Neutrophil (primary cell): Measurements from ENCODE around the gene MLPH.

Source experiments
- H3K27ac ChIP-seq: fragments of 200-600 bp; sonication (generic); 2 replicates; pipeline ENCODE4 v1.5.1; 2016; ENCODE audit warnings: mild to moderate bottlenecking, moderate library complexity
- H3K27me3 ChIP-seq: fragments of 200-600 bp; sonication (generic); 2 replicates; pipeline ENCODE4 v1.6.0; 2016; ENCODE audit warnings: mild to moderate bottlenecking
- H3K36me3 ChIP-seq: fragments of 200-600 bp; sonication (generic); 2 replicates; pipeline ENCODE4 v1.5.1; 2017
- H3K4me1 ChIP-seq, 2 experiments: fragments of 200-600 bp in 1 of 2; sonication (generic) in 1 of 2; 1 replicate in 1 of 2; 2 replicates in 1 of 2; pipeline versions ENCODE4 v1.5.1 to v1.6.1; 2013 to 2016; ENCODE audit warnings: low read depth in 1 of 2, low read length in 1 of 2, mild to moderate bottlenecking in 1 of 2, moderate library complexity in 1 of 2; ENCODE audit not compliant: control insufficient read depth in 1 of 2, insufficient read depth in 1 of 2
- H3K4me3 ChIP-seq, 2 experiments: fragments of 200-600 bp in 1 of 2; sonication (generic) in 1 of 2; 1 replicate in 1 of 2; 2 replicates in 1 of 2; pipeline ENCODE4 v1.5.1; 2013 to 2016; ENCODE audit warnings: low read depth in 1 of 2, low read length in 1 of 2, mild to moderate bottlenecking in 1 of 2, moderate library complexity in 1 of 2
- H3K9me3 ChIP-seq: fragments of 200-600 bp; sonication (generic); 2 replicates; pipeline ENCODE4 v1.5.1; 2016
- TF ChIP-seq, protein P1 (sequence below): fragments of 200-600 bp; sonication (generic); IDR thresholded peaks from 2 replicates; pipeline ENCODE4 v1.5.1; 2016; ENCODE audit warnings: antibody characterized with exemption

Gene MLPH

DNA sequence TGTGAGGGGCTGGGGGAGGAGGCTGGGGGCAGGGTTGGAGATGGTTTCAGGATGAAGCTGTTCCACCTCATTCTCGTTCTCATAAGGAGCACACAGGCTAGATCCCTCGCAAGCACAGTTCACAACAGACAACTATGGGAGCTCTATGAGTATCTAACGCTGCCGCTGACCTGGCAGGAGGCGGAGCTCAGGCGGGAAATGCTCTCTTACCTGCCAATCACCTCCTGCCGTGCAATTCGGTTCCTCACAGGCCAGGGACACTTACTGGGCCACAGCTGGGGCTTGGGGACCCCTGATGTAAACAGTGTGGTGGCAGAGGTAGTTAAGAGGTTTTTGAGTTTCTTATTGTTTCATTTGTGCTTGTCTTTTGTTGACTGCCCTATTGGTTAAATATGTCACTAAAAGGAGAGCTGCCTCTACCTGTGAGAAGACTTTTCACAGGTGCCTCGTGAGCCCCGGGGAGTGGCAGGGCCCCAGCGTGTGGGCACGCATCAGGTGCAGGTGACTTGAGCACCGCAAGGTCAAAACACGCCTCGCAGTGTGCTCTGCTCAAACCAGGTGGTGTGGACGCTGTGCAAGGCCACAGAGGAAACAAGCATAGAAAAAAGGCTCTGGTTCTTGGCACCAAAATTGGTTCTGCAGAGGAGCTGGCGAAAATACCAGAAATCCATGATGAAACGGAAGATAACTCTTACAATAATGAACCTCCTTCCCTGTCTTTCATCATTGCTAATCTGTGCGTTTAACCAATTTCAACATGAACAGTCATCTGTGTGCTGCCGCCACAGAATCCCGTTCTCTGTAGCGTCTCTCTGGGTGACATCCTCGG is 10.2 kb downstream of the MLPH start:
- no peak overlapping the region for H3K4me3 ChIP-seq
- H3K36me3 ChIP-seq: no peaks in the 10 kb centered on the region
- TF ChIP-seq, protein P1, sequence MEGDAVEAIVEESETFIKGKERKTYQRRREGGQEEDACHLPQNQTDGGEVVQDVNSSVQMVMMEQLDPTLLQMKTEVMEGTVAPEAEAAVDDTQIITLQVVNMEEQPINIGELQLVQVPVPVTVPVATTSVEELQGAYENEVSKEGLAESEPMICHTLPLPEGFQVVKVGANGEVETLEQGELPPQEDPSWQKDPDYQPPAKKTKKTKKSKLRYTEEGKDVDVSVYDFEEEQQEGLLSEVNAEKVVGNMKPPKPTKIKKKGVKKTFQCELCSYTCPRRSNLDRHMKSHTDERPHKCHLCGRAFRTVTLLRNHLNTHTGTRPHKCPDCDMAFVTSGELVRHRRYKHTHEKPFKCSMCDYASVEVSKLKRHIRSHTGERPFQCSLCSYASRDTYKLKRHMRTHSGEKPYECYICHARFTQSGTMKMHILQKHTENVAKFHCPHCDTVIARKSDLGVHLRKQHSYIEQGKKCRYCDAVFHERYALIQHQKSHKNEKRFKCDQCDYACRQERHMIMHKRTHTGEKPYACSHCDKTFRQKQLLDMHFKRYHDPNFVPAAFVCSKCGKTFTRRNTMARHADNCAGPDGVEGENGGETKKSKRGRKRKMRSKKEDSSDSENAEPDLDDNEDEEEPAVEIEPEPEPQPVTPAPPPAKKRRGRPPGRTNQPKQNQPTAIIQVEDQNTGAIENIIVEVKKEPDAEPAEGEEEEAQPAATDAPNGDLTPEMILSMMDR: no peak
- no peak overlapping the region for H3K27ac ChIP-seq
- H3K4me1 ChIP-seq: no peaks in the 10 kb centered on the region
- H3K9me3 ChIP-seq: no peaks in the 10 kb centered on the region
- peaks cover 54% of the 10 kb centered on the region for H3K27me3 ChIP-seq

DNA sequence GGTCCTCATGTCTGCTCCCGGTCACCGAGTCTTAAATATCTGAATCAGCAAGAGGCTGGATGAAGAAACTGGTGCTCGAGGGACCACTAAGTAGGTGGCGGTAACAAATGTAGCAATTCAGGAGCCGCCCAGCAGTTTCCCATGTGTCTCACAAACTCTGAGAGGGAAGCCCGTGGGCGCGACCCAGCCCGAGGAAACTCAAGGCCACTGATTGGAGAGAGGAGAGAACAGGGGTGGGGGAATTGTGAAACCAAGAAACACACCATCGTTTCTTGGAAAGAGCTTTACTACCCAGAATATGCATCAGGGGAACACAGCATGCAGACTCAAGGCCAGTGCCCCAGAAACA is 10.8 kb downstream of the MLPH start:
- TF ChIP-seq, protein P1: no peak
- no peak overlapping the region for H3K4me3 ChIP-seq
- H3K4me1 ChIP-seq: no peaks in the 10 kb centered on the region
- no peaks in the 10 kb centered on the region for H3K36me3 ChIP-seq
- no peaks in the 10 kb centered on the region for H3K9me3 ChIP-seq
- H3K27me3 ChIP-seq: peaks cover 54% of the 10 kb centered on the region
- no peak overlapping the region for H3K27ac ChIP-seq

DNA sequence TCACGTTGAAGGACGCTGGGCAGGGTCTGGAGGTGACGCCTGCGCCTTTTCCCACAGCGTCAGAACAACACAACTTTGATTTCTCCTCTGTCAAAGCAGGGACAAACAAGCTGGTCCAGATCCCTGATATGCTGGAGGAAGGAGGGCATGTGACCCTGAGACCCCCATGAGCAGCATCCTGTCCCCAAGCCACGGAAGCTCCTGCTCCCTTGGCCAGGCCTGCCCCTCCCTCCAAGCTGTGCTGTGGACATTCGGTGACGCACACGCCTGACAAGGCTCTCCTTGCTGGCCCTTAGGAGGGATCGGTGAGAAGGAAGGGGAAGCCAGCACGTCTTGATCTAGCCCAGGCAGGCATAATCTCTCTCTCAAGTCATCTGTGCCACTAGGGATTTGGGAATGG is 11.3 kb downstream of the MLPH start:
- no peak overlapping the region for H3K27ac ChIP-seq
- peaks cover 54% of the 10 kb centered on the region for H3K27me3 ChIP-seq
- no peaks in the 10 kb centered on the region for H3K4me1 ChIP-seq
- H3K36me3 ChIP-seq: no peaks in the 10 kb centered on the region
- H3K4me3 ChIP-seq: no peak overlapping the region
- H3K9me3 ChIP-seq: no peaks in the 10 kb centered on the region
- TF ChIP-seq, protein P1: no peak

DNA sequence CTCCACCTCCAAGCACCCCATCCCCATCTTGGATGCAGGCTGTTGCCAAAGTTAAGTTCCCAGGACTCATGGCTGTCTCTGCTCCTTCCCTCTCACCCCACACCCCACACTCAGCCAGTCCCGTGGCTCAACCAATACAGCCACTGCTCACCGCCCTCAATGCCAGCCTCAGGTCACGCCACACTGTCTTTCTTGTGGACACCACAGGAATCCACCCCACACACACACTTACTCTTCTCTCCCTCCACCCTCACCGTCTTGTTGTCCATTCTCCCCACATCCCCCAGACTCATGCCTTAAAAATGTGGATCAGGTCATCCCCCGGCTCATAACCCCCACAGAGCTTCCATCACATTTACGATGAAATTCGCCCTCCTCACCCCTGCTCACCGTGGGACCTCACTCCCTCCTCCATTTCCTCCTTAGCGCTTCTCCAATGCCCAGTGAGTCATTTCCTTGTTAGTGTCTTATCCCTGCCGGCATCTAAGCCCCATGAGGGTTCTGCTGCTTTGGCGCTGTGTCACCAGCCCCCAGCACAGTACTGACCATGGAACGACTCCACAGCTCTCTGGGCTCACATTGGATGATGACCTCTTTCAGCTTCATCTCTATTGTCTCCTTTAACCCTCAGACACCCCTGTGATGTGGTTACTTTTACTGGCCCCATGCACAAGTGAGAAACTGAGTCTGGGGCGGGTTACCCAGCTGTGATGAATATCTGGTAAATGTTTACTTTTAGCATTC is 13.8 kb downstream of the MLPH start:
- Histone ChIP-seq H3K9me3 (no peaks in the 10 kb centered on the region), H3K27ac (no peak overlapping the region), H3K27me3 (peaks cover 55% of the 10 kb centered on the region), H3K36me3 (no peaks in the 10 kb centered on the region), H3K4me3 (no peak overlapping the region), H3K4me1 (no peaks in the 10 kb centered on the region)
- TF ChIP-seq, protein P1: no peak

DNA sequence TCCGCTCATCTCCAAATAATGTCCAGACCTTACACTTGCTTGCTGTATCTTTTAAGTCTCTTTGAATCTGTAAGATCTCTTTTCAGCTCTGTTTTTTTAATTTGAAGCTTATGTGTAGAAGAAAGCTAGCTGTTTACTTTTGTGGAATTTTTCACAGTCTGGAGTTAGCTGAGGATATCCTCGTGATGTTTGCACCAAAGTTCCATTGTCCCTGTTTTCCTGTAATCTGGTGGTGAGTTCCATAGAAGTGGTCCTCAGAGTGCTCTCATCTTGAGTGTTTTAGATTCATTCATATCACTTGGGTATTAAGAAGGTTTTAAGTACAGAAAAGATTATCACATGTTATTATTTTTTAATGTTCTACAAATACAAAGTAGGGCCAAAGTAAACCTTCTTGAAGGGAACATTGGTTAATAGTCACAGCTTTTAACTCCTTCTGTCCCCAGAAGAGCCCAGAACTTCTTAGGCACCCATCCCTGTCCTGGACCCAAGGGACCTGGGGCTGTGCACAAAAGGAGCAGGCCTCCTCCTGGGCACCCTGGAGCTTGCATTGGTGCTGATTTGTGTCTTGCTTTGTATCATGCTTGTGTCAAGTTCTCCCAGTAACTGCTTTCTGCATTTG is 15.0 kb downstream of the MLPH start:
- Histone ChIP-seq H3K4me1 (no peaks in the 10 kb centered on the region), H3K9me3 (no peaks in the 10 kb centered on the region), H3K27ac (no peak overlapping the region), H3K4me3 (no peak overlapping the region), H3K36me3 (no peaks in the 10 kb centered on the region), H3K27me3 (peaks cover 49% of the 10 kb centered on the region)
- TF ChIP-seq, protein P1: no peak
